H1 (cell line): Measurements from ENCODE around the gene SPP1. TPM values are rescaled to one million over a fixed set of nuclear protein-coding genes. Genes with fewer than 3 reads are reported as not detected.

Experiments used
- CTCF ChIA-PET: fragments of 300-600 bp; sonication (Branson Sonifier 250); formaldehyde crosslinking; loops from one replicate; lab custom pipeline; 2021; ENCODE audit not compliant: partially characterized antibody; lab: Charles Lee
- POLR2A ChIA-PET: fragments of 300-600 bp; sonication (Branson Sonifier 250); formaldehyde crosslinking; loops from one replicate; lab custom pipeline; 2021; ENCODE audit warnings: inconsistent platforms; ENCODE audit not compliant: partially characterized antibody; lab: Charles Lee
- DNase-seq, 2 experiments: peaks; one replicate each; pipeline versions ENCODE4 v3.0.0 to v3.0.0-alpha.2; 2010 to 2022; ENCODE audit warnings: low spot score in 2 of 2, low read depth in 1 of 2, mixed read lengths in 1 of 2
- FAIRE-seq: peaks from 2 replicates; lab custom pipeline; 2011; peaks lifted over from hg19 to GRCh38; lab: Jason Lieb, UNC
- H2AFZ ChIP-seq: 2 replicates; pipeline ENCODE4 v1.8.1; 2012; ENCODE audit warnings: low read length, inconsistent platforms
- H2AK5ac ChIP-seq: 2 replicates; pipeline ENCODE4 v1.6.1; 2013; ENCODE audit warnings: low read depth, low read length
- H2BK120ac ChIP-seq: replicated peaks from 2 replicates; pipeline ENCODE3; 2013; ENCODE audit warnings: low read depth, low read length, inconsistent platforms
- H2BK12ac ChIP-seq: 2 replicates; pipeline ENCODE4 v1.6.1; 2013; ENCODE audit warnings: low read depth, low read length
- H2BK15ac ChIP-seq: 2 replicates; pipeline ENCODE4 v1.6.1; 2013; ENCODE audit warnings: low read length
- H2BK20ac ChIP-seq: 2 replicates; pipeline ENCODE4 v1.6.1; 2013; ENCODE audit warnings: low read length
- H2BK5ac ChIP-seq: 2 replicates; pipeline ENCODE4 v1.6.1; 2013; ENCODE audit warnings: low read depth, low read length
- H3K14ac ChIP-seq: 2 replicates; pipeline ENCODE4 v1.6.1; 2013; ENCODE audit warnings: inconsistent platforms; ENCODE audit not compliant: insufficient read length
- H3K18ac ChIP-seq: 2 replicates; pipeline ENCODE4 v1.6.1; 2013; ENCODE audit warnings: low read length; ENCODE audit errors: extremely low read depth
- H3K23ac ChIP-seq: 2 replicates; pipeline ENCODE4 v1.6.1; 2013; ENCODE audit warnings: inconsistent platforms; ENCODE audit not compliant: insufficient read length
- H3K23me2 ChIP-seq: 2 replicates; pipeline ENCODE4 v1.6.1; 2013; ENCODE audit warnings: low read depth, low read length
- H3K27ac ChIP-seq: 2 replicates; pipeline ENCODE4 v1.6.1; 2011; ENCODE audit warnings: low read depth, low read length, inconsistent platforms
- H3K27me3 ChIP-seq, 4 experiments: replicated peaks in 1 of 4; 1 replicate in 1 of 4; 2 replicates in 3 of 4; pipeline versions ENCODE4 v1.6.1 to v1.8.1; 2011 to 2013; ENCODE audit warnings: low read length in 3 of 4, mild to moderate bottlenecking in 3 of 4, inconsistent platforms in 2 of 4, mixed read lengths in 2 of 4, moderate library complexity in 1 of 4; ENCODE audit not compliant: control insufficient read depth in 3 of 4, insufficient read depth in 3 of 4; ENCODE audit errors: extremely low read depth in 1 of 4
- H3K36me3 ChIP-seq, 4 experiments: 2 replicates each; pipeline versions ENCODE4 v1.6.1 to v1.8.1; 2011 to 2013; ENCODE audit warnings: mild to moderate bottlenecking in 4 of 4, low read length in 3 of 4, moderate library complexity in 2 of 4, control low read depth in 1 of 4, inconsistent platforms in 1 of 4; ENCODE audit not compliant: insufficient read depth in 4 of 4, control insufficient read depth in 2 of 4
- H3K4ac ChIP-seq: replicated peaks from 2 replicates; pipeline ENCODE3; 2013; ENCODE audit warnings: low read length, low read depth, mixed read lengths, inconsistent platforms; ENCODE audit not compliant: insufficient read length
- H3K4me1 ChIP-seq, 4 experiments: replicated peaks in 1 of 4; 1 replicate in 1 of 4; 2 replicates in 3 of 4; pipeline versions ENCODE4 v1.6.1 to v1.8.1; 2011 to 2013; ENCODE audit warnings: low read length in 3 of 4, inconsistent platforms in 2 of 4, mixed read lengths in 1 of 4; ENCODE audit not compliant: insufficient read depth in 4 of 4, control insufficient read depth in 3 of 4
- H3K4me2 ChIP-seq, 2 experiments: 2 replicates each; pipeline versions ENCODE4 v1.6.1 to v1.8.1; 2011 to 2013; ENCODE audit warnings: low read depth in 2 of 2, low read length in 2 of 2, control low read depth in 1 of 2, inconsistent platforms in 1 of 2, mild to moderate bottlenecking in 1 of 2; ENCODE audit not compliant: insufficient read depth in 1 of 2
- H3K4me3 ChIP-seq, 4 experiments: fragments of 200-600, 300-600 bp in 1 of 4; sonication (generic), shearing (Covaris generic), sonication (Bioruptor Twin) in 1 of 4; 2 replicates each; pipeline versions ENCODE4 v1.5.1 to v1.8.1; 2011 to 2016; ENCODE audit warnings: low read length in 4 of 4, low read depth in 3 of 4, control low read depth in 2 of 4, inconsistent platforms in 2 of 4, mild to moderate bottlenecking in 2 of 4, mixed read lengths in 1 of 4, moderate library complexity in 1 of 4; ENCODE audit not compliant: insufficient read depth in 2 of 4; ENCODE audit errors: extremely low read depth in 1 of 4
- H3K56ac ChIP-seq: replicated peaks from 2 replicates; pipeline ENCODE3; 2013; ENCODE audit warnings: low read depth, mild to moderate bottlenecking, mixed read lengths, low read length, inconsistent platforms; ENCODE audit not compliant: insufficient read length
- H3K79me1 ChIP-seq: 2 replicates; pipeline ENCODE4 v1.6.1; 2013; ENCODE audit warnings: low read depth, low read length, control low read depth
- H3K79me2 ChIP-seq, 2 experiments: 2 replicates each; pipeline versions ENCODE4 v1.6.1 to v1.8.1; 2012 to 2013; ENCODE audit warnings: low read length in 2 of 2, mild to moderate bottlenecking in 2 of 2, inconsistent platforms in 1 of 2; ENCODE audit not compliant: insufficient read depth in 2 of 2, control insufficient read depth in 1 of 2
- H3K9ac ChIP-seq, 4 experiments: replicated peaks in 1 of 4; 1 replicate in 1 of 4; 2 replicates in 3 of 4; pipeline versions ENCODE4 v1.6.1 to v1.8.1; 2011 to 2013; ENCODE audit warnings: low read depth in 3 of 4, low read length in 3 of 4, control low read depth in 2 of 4, mild to moderate bottlenecking in 2 of 4, moderate library complexity in 2 of 4, inconsistent platforms in 1 of 4; ENCODE audit errors: extremely low read depth in 1 of 4
- H3K9me3 ChIP-seq, 2 experiments: 2 replicates each; pipeline versions ENCODE4 v1.6.1 to v1.8.1; 2012 to 2013; ENCODE audit warnings: mild to moderate bottlenecking in 2 of 2, moderate library complexity in 2 of 2, control low read depth in 1 of 2, inconsistent platforms in 1 of 2, low read depth in 1 of 2, low read length in 1 of 2, mixed read lengths in 1 of 2; ENCODE audit not compliant: insufficient read depth in 2 of 2
- H4K20me1 ChIP-seq, 2 experiments: replicated peaks in 1 of 2; 2 replicates each; pipeline versions ENCODE3 to v1.8.1; 2011 to 2013; ENCODE audit warnings: inconsistent platforms in 2 of 2, low read length in 2 of 2, mild to moderate bottlenecking in 1 of 2; ENCODE audit not compliant: insufficient read depth in 2 of 2, control insufficient read depth in 1 of 2
- H4K5ac ChIP-seq: 2 replicates; pipeline ENCODE4 v1.6.1; 2013; ENCODE audit warnings: low read length, low read depth, mixed read lengths, inconsistent platforms; ENCODE audit not compliant: insufficient read length
- H4K8ac ChIP-seq: 2 replicates; pipeline ENCODE4 v1.8.0; 2013; ENCODE audit warnings: mild to moderate bottlenecking, moderate library complexity, low read length, inconsistent platforms; ENCODE audit not compliant: insufficient read depth; ENCODE audit errors: extremely low read depth
- H4K91ac ChIP-seq: replicated peaks from 2 replicates; pipeline ENCODE3; 2013; ENCODE audit warnings: low read length, mixed read lengths, inconsistent platforms; ENCODE audit not compliant: insufficient read length
- ASH2L ChIP-seq: fragments of 200-600, 300-600 bp; sonication (generic); IDR thresholded peaks from one replicate; pipeline ENCODE4 v1.7.1; 2017; ENCODE audit warnings: low read length
- BCL11A ChIP-seq, 2 experiments: IDR thresholded peaks; one replicate each; pipeline ENCODE4 v1.6.1; 2011; ENCODE audit warnings: low read depth in 2 of 2, low read length in 2 of 2, mild to moderate bottlenecking in 2 of 2
- CBX5 ChIP-seq: fragments of 300-800, 300-1000 bp; sonication (generic); IDR thresholded peaks from 2 replicates; pipeline ENCODE4 v1.7.1; 2016; ENCODE audit warnings: antibody characterized with exemption, low read length, low read depth
- CBX8 ChIP-seq: fragments of 300-800, 300-1000 bp; sonication (generic); IDR thresholded peaks from 2 replicates; pipeline ENCODE4 v1.7.1; 2016; ENCODE audit warnings: low read depth, low read length, borderline replicate concordance
- CHD1 ChIP-seq: IDR thresholded peaks from 2 replicates; pipeline ENCODE4 v1.6.1; 2012; ENCODE audit warnings: low read depth, low read length, improper control_type of control experiment
- EGR1 ChIP-seq: IDR thresholded peaks from 2 replicates; pipeline ENCODE4 v1.6.1; 2011; ENCODE audit warnings: low read depth, low read length, borderline replicate concordance
- EP300 ChIP-seq, 2 experiments: IDR thresholded peaks; 1 replicate in 1 of 2; 2 replicates in 1 of 2; pipeline ENCODE4 v1.6.1; 2011 to 2012; ENCODE audit warnings: low read depth in 2 of 2, low read length in 2 of 2, mild to moderate bottlenecking in 2 of 2, borderline replicate concordance in 1 of 2, inconsistent platforms in 1 of 2, moderate library complexity in 1 of 2
- HDAC6 ChIP-seq: IDR thresholded peaks from one replicate; pipeline ENCODE4 v1.7.1; 2012; ENCODE audit warnings: low read depth, mild to moderate bottlenecking, inconsistent platforms, low read length, moderate library complexity
- RAD21 ChIP-seq, 2 experiments: IDR thresholded peaks in 1 of 2; conservative IDR thresholded peaks in 1 of 2; 2 replicates each; pipeline ENCODE4 v1.6.1; 2011; ENCODE audit warnings: low read depth in 2 of 2, low read length in 2 of 2, improper control_type of control experiment in 1 of 2, inconsistent platforms in 1 of 2, mild to moderate bottlenecking in 1 of 2, moderate library complexity in 1 of 2
- RBBP5 ChIP-seq: IDR thresholded peaks from 2 replicates; pipeline ENCODE4 v1.7.1; 2012; ENCODE audit warnings: low read depth, mild to moderate bottlenecking, inconsistent platforms, low read length, moderate library complexity, borderline replicate concordance
- RXRA ChIP-seq: IDR thresholded peaks from 2 replicates; pipeline ENCODE4 v1.6.1; 2011; ENCODE audit warnings: low read depth, mild to moderate bottlenecking, low read length, moderate library complexity; ENCODE audit not compliant: insufficient read depth
- SRF ChIP-seq: IDR thresholded peaks from 2 replicates; pipeline ENCODE4 v1.6.1; 2011; ENCODE audit warnings: mild to moderate bottlenecking, low read depth, low read length, moderate library complexity
- TAF1 ChIP-seq: IDR thresholded peaks from 2 replicates; pipeline ENCODE4 v1.6.1; 2011; ENCODE audit warnings: mild to moderate bottlenecking, low read depth, low read length
- TEAD4 ChIP-seq: IDR thresholded peaks from 2 replicates; pipeline ENCODE4 v1.6.1; 2012; ENCODE audit warnings: low read depth, low read length, inconsistent platforms, mixed read lengths
- WGBS, 2 experiments: shearing (Covaris generic) in 1 of 2; methylation state at CpG; one replicate each; pipeline versions ENCODE4 v1.1.6 to v1.1.7; 2013 to 2015; ENCODE audit warnings: low lambda C conversion rate in 2 of 2, mixed read lengths in 2 of 2, inconsistent platforms in 1 of 2, low coverage in 1 of 2, missing lambda C conversion rate in 1 of 2; ENCODE audit not compliant: insufficient replicate concordance in 2 of 2, insufficient coverage in 1 of 2, insufficient read length in 1 of 2; ENCODE audit errors: extremely low coverage in 1 of 2, missing lambda C conversion rate in 1 of 2; 5-methylcytosine and 5-hydroxymethylcytosine counted together
- polyA plus RNA-seq, 7 experiments: library from polyadenylated mRNA; depleted of rRNA in 3 of 7; stranded (reverse) in 5 of 7; unstranded in 2 of 7; fragments of >200 nt in 5 of 7; fragments of 200-250 nt in 2 of 7; gene quantifications; 1 replicate in 5 of 7; 2 replicates in 1 of 7; 4 replicates in 1 of 7; pipeline versions ENCODE4 v1.2.1 to v1.2.3, GENCODE V29; 2011 to 2013; ENCODE audit warnings: missing spikeins in 2 of 7, mixed read lengths in 2 of 7
- total RNA-seq: library from RNA; stranded (reverse); fragmentation: NEBNext Ultra II Directional; extraction: Animal tissue kit (Norgen Biotek cat#: 25700); gene quantifications from 2 replicates; pipeline ENCODE4 v1.2.1, GENCODE V29; 2021

Gene SPP1
- total and polyA plus RNA-seq, 2 of the 8 experiments (the other 6 are each of a cell fraction or from before 2014, with no cell fraction given) = 13.7 to 26.5 TPM

- Histone ChIP-seq H2BK5ac (no peak overlapping the region), H3K36me3 (no peaks in the 10 kb centered on the region), H2BK20ac (no peak overlapping the region), H4K5ac (no peak overlapping the region), H3K23me2 (no peaks in the 10 kb centered on the region), H3K4me3 (no peak overlapping the region), H3K9ac (no peak overlapping the region), H3K23ac (no peak overlapping the region), H3K14ac (no peak overlapping the region), H2AFZ (no peak overlapping the region), H4K20me1 (no peaks in the 10 kb centered on the region), H2BK120ac (no peak overlapping the region), H3K4me1 (peaks cover 0 to 4% (median 1%) of the 10 kb centered on the region in 4 experiments; a peak in 5 of 7 replicates), H4K91ac (peak overlapping the region; percentile 82), H3K18ac (no peak overlapping the region), H3K79me2 (no peaks in the 10 kb centered on the region), H2AK5ac (no peak overlapping the region), H2BK15ac (no peak overlapping the region), H3K27me3 (no peaks in the 10 kb centered on the region; a peak in 1 of 7 replicates), H3K56ac (no peak overlapping the region), H3K79me1 (no peaks in the 10 kb centered on the region), H3K27ac (no peak overlapping the region), H3K9me3 (no peaks in the 10 kb centered on the region), H3K4ac (no peak overlapping the region), H3K4me2 (no peak overlapping the region), H2BK12ac (no peak overlapping the region; the same call in 1 of the 2 replicates), H4K8ac (no peak overlapping the region)
- DNase-seq (no peak), FAIRE-seq (peak; percentile 74)
- POLR2A ChIA-PET = interaction anchor here (1.5 to 9.3 kb wide), 4 partner anchors 9 to 24 kb away, joined by 3 to 88 read pairs (median 6); no protein-coding TSS in a partner anchor
- 75% methylated on average over 1 of the region's 1 CpG; no CpG with 5 or more reads in 1 of the 2 experiments for WGBS, 2 experiments
- CTCF ChIA-PET = interaction anchor here (7.8 to 10.0 kb wide), 2 partner anchors 16 to 25 kb away, joined by 40 to 94 read pairs; partner anchors contain the start of gene SPP1
- TF ChIP-seq SRF (no peak), RBBP5 (no peak), CBX8 (no peak), TAF1 (no peak), EGR1 (no peak), HDAC6 (no peak), RXRA (no peak), TEAD4 (no peak), EP300 (IDR thresholded peaks at IDR 0.05; ENCODE audit: borderline replicate concordance in 1 of 2, low read depth in 2 of 2, low read length in 2 of 2) (no peak), CHD1 (no peak), ASH2L (no peak), RAD21 (IDR thresholded peaks at IDR 0.05 in 1 of 2, conservative IDR thresholded peaks at IDR 0.05 in 1 of 2; ENCODE audit: low read depth in 2 of 2, low read length in 2 of 2) (no peak), CBX5 (no peak), BCL11A (IDR thresholded peaks at IDR 0.05; ENCODE audit: low read depth in 2 of 2, low read length in 2 of 2) (no peak)
Measured at GRCh38 chr4:87949961-87950360, 25.6 kb upstream of the SPP1 start.
